ENCODE data around the gene GPSM3. TPM values are rescaled to one million over a fixed set of nuclear protein-coding genes. Genes with fewer than 3 reads are reported as not detected.

Gene GPSM3
- total RNA-seq, 1 donor from 2014 or later, result 81.1 TPM

Other genes starting within 250 kb of the GPSM3 start
- 0.17 TPM in 1 of 2 replicates, not detected in the other for gene CFB, start 246.5 kb downstream of the GPSM3 start, total RNA-seq
- 85.8 and 88.5 TPM in 2 replicates for gene NELFE, start 233.7 kb downstream of the GPSM3 start, total RNA-seq
- 92.8 and 93.7 TPM in 2 replicates for gene SKIC2, start 233.5 kb downstream of the GPSM3 start, total RNA-seq
- 13.2 and 14.1 TPM in 2 replicates for gene DXO, start 220.5 kb downstream of the GPSM3 start, total RNA-seq
- gene C4A, start 210.6 kb downstream of the GPSM3 start, total RNA-seq, result 2.7 and 3.3 TPM in 2 replicates
- 2.9 and 3.7 TPM in 2 replicates for gene C4B, start 177.8 kb downstream of the GPSM3 start, total RNA-seq
- 0.35 TPM in 1 of 2 replicates, not detected in the other for gene CYP21A2, start 154.2 kb downstream of the GPSM3 start, total RNA-seq
- 3.3 and 4.6 TPM in 2 replicates for gene TNXB, start 83.3 kb downstream of the GPSM3 start, total RNA-seq
- 72.9 and 81.0 TPM in 2 replicates for gene ATF6B, start 64.4 kb downstream of the GPSM3 start, total RNA-seq
- gene FKBPL, start 62.4 kb downstream of the GPSM3 start, total RNA-seq, result 6.2 and 6.9 TPM in 2 replicates
- 0.24 and 0.35 TPM in 2 replicates for gene PRRT1, start 40.7 kb downstream of the GPSM3 start, total RNA-seq
- gene PPT2, start 38.5 kb downstream of the GPSM3 start, total RNA-seq, result 11.3 and 12.7 TPM in 2 replicates
- 8.6 and 9.7 TPM in 2 replicates for gene EGFL8, start 28.0 kb downstream of the GPSM3 start, total RNA-seq
- gene AGPAT1, start 16.6 kb downstream of the GPSM3 start, total RNA-seq, result 31.4 and 32.6 TPM in 2 replicates
- 59.9 and 62.6 TPM in 2 replicates for gene RNF5, start 14.2 kb downstream of the GPSM3 start, total RNA-seq
- 20.7 and 24.1 TPM in 2 replicates for gene AGER, start 8.4 kb downstream of the GPSM3 start, total RNA-seq
- 88.1 and 92.7 TPM in 2 replicates for gene PBX2, start 2.4 kb downstream of the GPSM3 start, total RNA-seq
- gene NOTCH4, start 31.4 kb upstream of the GPSM3 start, total RNA-seq, result 0.28 and 0.37 TPM in 2 replicates
- not detected in 2 replicates for gene TSBP1, start 179.3 kb upstream of the GPSM3 start, total RNA-seq
- not detected in 2 replicates for gene BTNL2, start 214.5 kb upstream of the GPSM3 start, total RNA-seq
- gene HLA-DRA, start 247.2 kb upstream of the GPSM3 start, total RNA-seq, result 12.9 and 14.0 TPM in 2 replicates